T47D (cell line): Measurements from ENCODE around the gene TBC1D3B.

Experiments used
- DNase-seq, 2 experiments: peaks; one replicate each; pipeline versions ENCODE4 v3.0.0 to v3.0.0-alpha.2; 2011 to 2012; ENCODE audit warnings: low read depth in 1 of 2, low spot score in 1 of 2
- JUND ChIP-seq: IDR thresholded peaks from 2 replicates; pipeline ENCODE4 v1.6.1; 2012; ENCODE audit warnings: low read depth
- in situ Hi-C: cut with HindIII; loops from 2 replicates; pipeline ENCODE4 v1.10.0; 2016; ENCODE audit warnings: low sequenced_read_pairs, low pct_unique_long_range_greater_than_20kb

The TBC1D3B gene

DNA sequence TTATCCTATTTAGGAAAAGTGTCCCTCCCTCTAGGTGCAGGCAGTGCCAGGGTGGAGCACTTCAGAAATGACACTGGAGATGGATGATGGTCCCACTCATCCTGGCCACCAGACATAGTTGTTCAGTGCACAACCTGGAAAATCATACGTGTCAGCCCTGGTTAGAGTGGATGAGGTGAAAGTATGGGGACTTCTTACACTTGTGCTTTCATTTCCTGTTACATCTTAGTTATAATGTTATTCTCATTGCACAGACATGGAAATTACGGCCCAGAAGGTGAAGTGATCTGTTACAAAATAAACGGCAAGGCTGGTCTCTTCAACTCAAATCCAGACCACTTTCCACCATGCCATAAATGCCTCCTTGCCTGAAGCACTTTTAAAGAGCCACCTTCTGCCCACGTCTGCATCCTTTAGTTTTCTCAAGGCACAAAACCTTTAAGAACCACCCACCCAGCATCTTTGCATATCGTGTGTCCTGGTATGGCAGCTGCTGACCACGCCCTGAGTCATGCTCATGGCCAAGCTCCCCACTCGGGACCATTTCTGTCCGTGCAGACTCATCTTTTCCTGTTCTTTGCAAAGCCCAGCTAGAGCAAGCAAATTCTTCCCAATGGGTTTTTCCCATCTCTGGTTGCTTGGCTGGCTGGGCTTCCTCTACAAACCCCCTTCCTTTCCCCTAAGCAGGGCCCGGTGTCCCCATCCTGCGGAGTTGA lies 22.4 kb downstream of the TBC1D3B start:
- in situ Hi-C loops, result no loop called here
- no peak for TF ChIP-seq JUND
- DNase-seq, result no peak

- in situ Hi-C loops, result no loop called here
- peak; percentile 51 to 80 for DNase-seq
- TF ChIP-seq JUND, result no peak
Observed at GRCh38 chr17:36152639-36153120, 23.8 kb downstream of the TBC1D3B start.

DNA sequence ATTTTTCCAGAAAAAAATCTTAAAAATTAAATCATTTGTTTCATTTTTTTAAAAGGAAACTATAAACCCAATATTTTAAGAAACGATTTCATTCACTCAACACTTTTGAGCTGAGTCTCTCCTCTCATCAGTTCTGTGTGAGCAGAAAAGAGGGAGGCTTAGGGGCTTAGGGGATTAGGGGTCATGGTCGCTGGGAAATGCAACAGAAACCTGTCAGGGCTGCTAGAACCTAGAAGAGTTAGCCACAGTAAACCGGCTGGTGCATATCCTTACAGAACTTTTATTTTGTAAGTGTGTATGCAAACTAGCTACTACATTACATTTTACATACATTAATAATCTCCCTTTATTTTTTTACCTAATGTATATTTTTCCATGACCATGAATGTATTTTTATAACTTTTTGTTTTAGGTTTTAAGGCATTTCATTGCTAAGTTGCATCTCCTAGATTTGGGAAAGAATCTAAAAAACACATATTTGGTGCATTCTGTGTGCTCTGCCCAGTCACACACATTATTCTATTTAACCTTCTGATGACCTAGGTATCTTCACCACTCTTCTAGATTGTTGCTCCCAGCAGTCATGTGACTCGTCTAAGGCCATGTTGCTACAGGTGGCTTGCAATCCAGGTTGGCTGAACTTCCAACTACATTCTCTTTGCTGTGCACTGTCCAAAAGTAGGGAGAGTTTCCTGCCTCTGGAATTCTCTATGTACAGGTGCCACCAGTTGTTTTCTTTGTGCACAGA lies 24.4 kb downstream of the TBC1D3B start:
- no peak for DNase-seq
- in situ Hi-C loops, result no loop called here
- TF ChIP-seq JUND, result no peak

DNA sequence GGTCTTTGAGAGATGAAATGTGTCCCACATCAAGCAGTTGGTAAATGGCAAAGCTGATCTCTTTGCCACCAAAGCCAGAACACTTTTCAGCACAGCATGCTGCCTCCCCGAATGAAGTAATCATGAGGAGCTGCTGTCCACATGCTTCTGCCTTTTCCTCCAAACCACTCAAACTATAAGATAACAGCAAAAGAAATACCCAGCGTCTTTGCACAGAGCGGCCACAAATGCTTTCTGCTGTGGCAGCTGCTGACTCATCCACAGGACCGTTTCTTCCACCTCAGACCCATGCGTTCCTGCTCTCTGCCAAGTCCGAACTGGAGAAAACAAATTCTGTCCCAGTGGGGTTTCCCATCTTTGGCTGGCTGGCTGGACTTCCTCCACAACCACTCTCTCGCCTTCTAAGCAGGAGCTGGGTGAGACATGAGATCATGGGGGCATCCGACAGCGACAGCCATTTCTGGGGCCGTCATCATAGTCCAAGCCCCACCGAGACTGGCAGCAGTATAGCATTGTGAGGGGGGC lies 27.1 kb downstream of the TBC1D3B start:
- in situ Hi-C loops, result no loop called here
- TF ChIP-seq JUND, result no peak
- DNase-seq, result no peak

DNA sequence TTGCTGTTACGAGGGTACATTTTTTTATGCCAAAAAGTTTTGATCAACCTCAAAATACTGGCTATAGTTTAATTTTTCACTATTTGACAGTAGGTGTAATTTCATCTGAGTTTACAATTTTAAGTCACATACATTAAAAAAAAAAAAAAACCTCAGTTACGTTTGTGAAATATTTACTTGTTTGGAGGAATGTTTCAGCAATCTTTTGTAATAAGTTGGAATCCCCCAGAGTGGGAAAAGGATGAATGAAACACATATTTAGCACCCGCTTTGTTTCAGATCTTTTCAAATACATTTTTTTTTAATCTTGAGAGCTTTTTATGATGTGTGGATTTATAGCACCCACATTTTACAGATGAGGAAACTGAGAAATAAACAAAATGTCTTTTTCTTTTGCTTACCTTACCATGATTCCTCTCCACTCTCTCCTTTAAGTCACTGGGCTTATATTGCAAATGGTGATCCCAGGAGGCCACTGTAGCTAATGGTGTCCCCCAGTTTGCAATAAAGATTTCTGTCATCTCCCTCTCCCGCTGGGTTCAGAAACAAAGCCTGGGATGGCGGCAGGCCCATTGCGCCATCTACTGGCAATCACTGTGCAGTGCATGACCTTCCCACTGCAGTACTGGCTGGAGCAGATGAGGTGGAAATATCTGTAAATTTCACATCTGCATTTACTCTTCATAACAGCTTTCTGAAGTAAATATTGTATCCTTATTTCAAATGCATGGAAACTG lies 27.7 kb downstream of the TBC1D3B start:
- DNase-seq, result peak; percentile 70 to 76
- in situ Hi-C loops, result no loop called here
- no peak for TF ChIP-seq JUND

- no peak for TF ChIP-seq JUND
- DNase-seq, result no peak
- in situ Hi-C loops, result no loop called here
Observed at GRCh38 chr17:36147601-36148000, 28.8 kb downstream of the TBC1D3B start.

DNA sequence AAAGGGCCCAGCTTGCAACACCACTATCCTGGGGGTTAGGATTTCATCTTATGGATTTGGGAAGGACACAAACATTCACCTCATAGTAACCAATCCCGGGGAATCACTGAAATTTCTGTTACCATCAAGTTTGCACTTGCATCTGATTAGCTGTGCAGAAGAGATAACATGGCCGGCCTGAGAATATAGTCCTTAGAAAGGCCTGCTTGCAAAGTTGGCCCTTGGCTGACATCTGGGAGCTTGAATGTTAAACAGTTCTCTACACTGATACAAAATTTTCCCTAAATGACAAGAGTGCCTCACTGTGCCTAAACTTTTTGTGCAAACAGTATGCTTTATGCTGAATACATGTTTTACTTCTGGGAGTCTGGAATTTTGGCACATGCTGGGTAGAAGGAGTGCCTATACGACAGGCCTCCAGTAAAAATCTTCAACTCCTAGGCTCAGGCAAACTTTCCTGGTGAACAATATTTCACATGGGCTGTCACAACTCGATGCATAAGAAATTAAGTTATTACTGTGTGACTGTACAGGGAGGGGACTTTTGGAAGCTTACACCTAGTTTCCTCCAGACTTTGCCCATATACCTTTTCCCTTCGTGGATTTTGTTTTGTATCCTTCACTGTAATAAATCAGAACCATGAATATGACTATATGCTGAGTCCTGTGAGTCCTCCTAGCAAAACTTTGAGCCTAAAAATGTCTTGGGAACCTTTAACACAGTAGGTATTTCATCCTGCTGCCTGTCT lies 31.3 kb downstream of the TBC1D3B start:
- in situ Hi-C loops, result no loop called here
- no peak for DNase-seq
- TF ChIP-seq JUND, result no peak

- DNase-seq, result no peak
- in situ Hi-C loops, result no loop called here
- TF ChIP-seq JUND, result no peak
Observed at GRCh38 chr17:36144014-36144413, 32.4 kb downstream of the TBC1D3B start.

- TF ChIP-seq JUND, result no peak
- no peak for DNase-seq
- in situ Hi-C loops, result no loop called here
Observed at GRCh38 chr17:36142806-36143205, 33.6 kb downstream of the TBC1D3B start.

DNA sequence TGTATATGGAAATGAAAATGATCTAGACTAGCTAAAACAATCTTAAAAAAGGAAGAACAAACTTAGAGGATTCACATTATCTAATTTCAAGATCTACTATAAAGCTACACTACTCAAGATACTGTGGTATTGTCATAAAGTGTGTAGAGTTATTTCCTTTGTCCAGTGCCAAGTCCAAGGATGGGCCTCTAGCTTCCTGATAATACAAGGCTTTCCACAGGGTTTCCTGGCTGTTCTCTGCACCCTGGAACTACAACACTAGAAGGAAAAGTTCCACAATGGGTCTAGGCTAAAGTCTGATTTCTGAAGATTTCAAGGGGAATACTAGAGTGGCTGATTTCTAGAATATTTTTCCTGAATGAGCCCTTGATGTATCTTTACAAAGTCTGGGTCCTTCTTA lies 34.2 kb downstream of the TBC1D3B start:
- TF ChIP-seq JUND, result no peak
- in situ Hi-C loops, result no loop called here
- no peak for DNase-seq

DNA sequence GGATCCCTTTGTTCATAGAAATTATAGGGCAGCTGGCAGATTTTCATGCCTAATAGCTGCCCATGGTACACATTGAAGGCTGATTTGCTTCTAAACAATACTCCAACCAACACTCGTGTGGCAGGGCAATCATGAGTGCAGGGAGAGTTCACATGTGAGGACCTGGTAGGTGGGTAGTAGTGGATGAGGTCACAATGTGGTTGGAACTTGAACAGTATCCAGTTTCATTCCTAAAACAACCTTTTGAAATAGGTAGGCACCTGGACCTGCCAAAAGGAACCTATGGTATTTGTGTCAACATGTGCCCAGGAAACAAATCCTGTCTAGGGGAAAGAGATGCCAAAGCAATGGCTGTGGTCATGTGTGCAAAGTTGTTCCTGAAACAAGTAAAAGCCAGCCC lies 40.0 kb downstream of the TBC1D3B start:
- no peak for TF ChIP-seq JUND
- no peak for DNase-seq
- in situ Hi-C loops, result no loop called here

DNA sequence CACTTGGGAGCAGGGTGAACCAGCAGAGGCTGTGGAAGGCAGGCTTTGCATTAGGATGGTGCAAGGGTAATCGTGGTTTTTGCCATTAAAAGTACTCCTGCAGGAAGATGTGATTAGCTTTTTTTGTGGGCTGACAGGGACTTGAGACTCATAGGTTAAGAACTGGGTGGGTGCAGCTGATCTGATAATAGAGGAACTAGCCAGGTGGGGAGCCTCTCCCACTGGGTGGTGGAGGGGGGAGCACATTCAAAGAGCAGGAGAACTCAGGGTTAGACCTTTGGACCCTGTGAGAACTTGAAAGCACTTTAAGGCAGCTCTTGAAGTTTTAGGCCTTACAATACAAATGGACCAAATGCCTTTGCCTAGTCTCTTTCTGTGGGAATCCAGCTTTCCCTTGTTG lies 40.4 kb downstream of the TBC1D3B start:
- TF ChIP-seq JUND, result no peak
- in situ Hi-C loops, result no loop called here
- DNase-seq, result no peak
